ENCODE measurements around the gene EHMT2.

- TF ChIP-seq POLR2A (IDR thresholded peaks at IDR 0.05): no peak
- TF ChIP-seq CTCF (IDR thresholded peaks at IDR 0.05): no peak
Measured at GRCh38 chr6:31882344-31882743, 15.2 kb downstream of the EHMT2 start.
